Chondrocyte (in vitro differentiated cells): ENCODE measurements around the gene GALNT2. TPM values are rescaled to one million over a fixed set of nuclear protein-coding genes. Genes with fewer than 3 reads are reported as not detected.

Source experiments
- DNase-seq: peaks from one replicate; pipeline ENCODE4 v3.0.0; 2021; ENCODE audit warnings: mixed read lengths, low spot score
- H3K27ac Mint-ChIP-seq: one replicate; pipeline ENCODE4 v1.8.0; 2021; ENCODE audit warnings: mild to moderate bottlenecking, moderate library complexity, mixed read lengths; ENCODE audit not compliant: unreplicated experiment
- H3K27me3 Mint-ChIP-seq: 2 replicates; pipeline ENCODE4 v1.8.0; 2021; ENCODE audit warnings: low read depth, mixed read lengths
- H3K36me3 Mint-ChIP-seq: 2 replicates; pipeline ENCODE4 v1.8.0; 2021; ENCODE audit warnings: low read depth, mixed read lengths
- H3K4me1 Mint-ChIP-seq: 2 replicates; pipeline ENCODE4 v1.8.0; 2021; ENCODE audit warnings: low read depth, mild to moderate bottlenecking, mixed read lengths
- H3K4me3 Mint-ChIP-seq: one replicate; pipeline ENCODE4 v1.8.0; 2021; ENCODE audit warnings: mild to moderate bottlenecking, moderate library complexity, mixed read lengths; ENCODE audit not compliant: unreplicated experiment
- H3K9me3 Mint-ChIP-seq: 2 replicates; pipeline ENCODE4 v1.8.0; 2021; ENCODE audit warnings: low read depth, mixed read lengths
- CTCF ChIP-seq: fragments of 200-600 bp; sonication (generic); IDR thresholded peaks from 2 replicates; pipeline ENCODE4 v1.5.0; 2021; ENCODE audit warnings: antibody characterized with exemption, mild to moderate bottlenecking, moderate library complexity
- total RNA-seq: library from RNA; stranded (reverse); gene quantifications from 3 replicates; pipeline ENCODE4 v1.2.1, GENCODE V29; 2021

The GALNT2 gene
- total RNA-seq, 1 donor from 2014 or later = 223 TPM

DNA sequence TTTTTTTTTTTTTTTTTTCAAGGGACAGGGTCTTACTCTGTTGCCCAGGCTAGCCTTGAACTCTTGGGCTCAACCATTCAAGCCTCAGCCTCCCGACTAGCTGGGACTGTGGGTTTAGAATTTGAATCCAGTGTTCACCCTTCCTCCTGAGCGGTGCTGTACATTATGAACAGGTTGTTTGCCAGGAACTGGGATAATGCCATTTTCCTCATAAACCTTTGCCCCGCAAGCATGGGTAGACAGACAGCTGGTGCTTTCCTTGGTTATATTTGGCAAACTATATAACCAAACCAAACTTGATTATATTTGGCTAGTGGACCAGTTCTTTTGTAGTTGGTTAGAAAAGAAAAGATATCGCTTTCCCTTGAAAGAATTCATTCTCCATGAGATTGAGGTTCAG lies 54.9 kb downstream of the GALNT2 start:
- no peaks in the 10 kb centered on the region for H3K9me3 Mint-ChIP-seq
- no peak for TF ChIP-seq CTCF
- H3K27me3 Mint-ChIP-seq = no peaks in the 10 kb centered on the region
- peaks cover 79% of the 10 kb centered on the region for H3K4me1 Mint-ChIP-seq
- peak overlapping the region; percentile 87 for H3K27ac Mint-ChIP-seq
- DNase-seq = no peak
- H3K36me3 Mint-ChIP-seq = peaks cover 7% of the 10 kb centered on the region
- H3K4me3 Mint-ChIP-seq = no peak overlapping the region

DNA sequence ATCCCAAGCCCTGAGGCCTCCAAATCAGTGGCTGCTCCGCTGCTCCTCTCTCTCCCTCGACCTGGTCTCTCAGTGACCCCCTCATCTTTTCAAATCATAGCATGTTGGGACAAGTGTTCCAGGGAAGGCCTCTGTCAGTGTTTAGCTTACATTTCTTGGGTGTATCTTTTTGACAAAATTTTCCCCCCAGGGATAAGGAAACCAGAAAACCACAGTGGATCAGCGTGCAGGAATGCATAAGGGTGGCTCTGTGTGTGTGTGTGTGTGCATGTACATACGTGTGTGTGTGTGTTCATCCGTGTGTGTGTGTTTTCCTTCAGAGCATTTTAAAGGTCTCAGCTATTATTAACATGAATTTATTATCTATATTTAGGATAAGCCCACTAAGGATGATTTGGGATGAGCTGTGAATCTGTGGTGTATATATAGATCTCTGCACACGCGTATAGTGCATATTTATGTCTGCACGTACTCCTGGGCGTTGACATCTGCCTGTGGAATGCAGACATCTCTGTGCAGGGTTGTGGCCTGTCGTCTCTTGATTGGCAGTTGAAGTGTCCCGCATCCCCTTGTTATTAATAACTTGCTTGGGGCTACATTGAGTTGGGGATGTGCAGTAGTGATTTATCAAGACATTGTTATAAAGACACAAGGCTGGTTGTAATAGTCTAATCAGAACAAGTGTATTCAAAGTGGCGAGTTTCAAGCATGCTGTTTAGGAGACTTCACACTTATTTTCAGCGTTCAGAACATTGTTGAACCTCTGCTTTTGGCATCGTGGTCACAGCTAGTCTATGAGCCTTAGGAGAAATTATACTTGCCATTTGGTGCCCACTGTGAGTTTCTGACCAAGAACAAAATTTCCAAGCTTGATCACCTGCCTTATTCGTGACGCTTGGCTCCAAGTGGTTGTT lies 55.6 kb downstream of the GALNT2 start:
- no peaks in the 10 kb centered on the region for H3K27me3 Mint-ChIP-seq
- peaks cover 80% of the 10 kb centered on the region for H3K4me1 Mint-ChIP-seq
- TF ChIP-seq CTCF = no peak
- DNase-seq = no peak
- peak overlapping the region; percentile 87 for H3K27ac Mint-ChIP-seq
- no peak overlapping the region for H3K4me3 Mint-ChIP-seq
- no peaks in the 10 kb centered on the region for H3K9me3 Mint-ChIP-seq
- H3K36me3 Mint-ChIP-seq = peaks cover 7% of the 10 kb centered on the region

DNA sequence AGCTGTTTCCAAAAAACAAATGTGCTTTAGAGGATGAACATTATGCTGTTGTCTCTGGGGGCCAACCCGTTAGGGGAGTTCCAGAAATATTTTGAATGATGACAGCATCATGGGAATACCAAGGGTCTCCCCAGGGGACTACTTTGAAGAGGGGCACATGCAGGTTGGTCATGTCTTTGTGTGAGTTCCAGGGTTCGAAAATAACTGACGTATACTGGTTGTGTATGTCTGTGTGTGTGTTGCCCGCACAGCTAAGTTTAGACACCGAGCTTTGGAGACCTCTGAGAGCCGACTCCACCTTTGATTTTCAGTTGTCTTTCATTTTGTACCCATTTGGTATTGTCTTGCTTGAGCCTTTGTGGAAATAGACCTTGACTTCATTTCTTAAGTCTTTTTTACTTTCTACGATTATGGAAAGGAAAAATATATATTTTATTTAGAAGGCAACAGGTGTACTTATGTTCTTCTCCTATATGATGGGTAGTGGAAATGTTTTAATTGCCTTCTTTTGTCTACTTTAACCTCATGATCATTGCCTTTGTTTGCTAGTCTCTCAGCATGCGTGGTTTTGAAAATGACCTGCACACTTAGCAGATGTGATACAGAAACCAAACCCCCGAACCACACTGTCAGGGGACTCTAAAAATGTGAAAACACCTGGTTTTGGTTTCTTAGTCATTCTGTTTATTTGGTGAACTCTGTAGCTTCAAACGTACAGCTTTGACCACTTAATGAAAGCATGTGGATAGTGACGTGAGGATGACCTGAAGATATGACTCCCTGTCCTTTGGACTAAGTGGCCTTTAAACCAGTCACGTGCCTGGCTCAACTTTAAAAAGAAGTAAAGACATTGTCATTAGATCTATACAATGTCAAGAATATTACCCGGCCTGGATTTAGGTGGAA lies 56.5 kb downstream of the GALNT2 start:
- Mint-ChIP-seq H3K27me3 (no peaks in the 10 kb centered on the region), H3K4me1 (peaks cover 81% of the 10 kb centered on the region), H3K4me3 (no peak overlapping the region), H3K9me3 (no peaks in the 10 kb centered on the region), H3K27ac (peak overlapping the region; percentile 96), H3K36me3 (peaks cover 7% of the 10 kb centered on the region)
- TF ChIP-seq CTCF = no peak
- DNase-seq = no peak

- peak; percentile 16 for TF ChIP-seq CTCF
- Mint-ChIP-seq H3K36me3 (peaks cover 7% of the 10 kb centered on the region), H3K27me3 (no peaks in the 10 kb centered on the region), H3K27ac (peak overlapping the region; percentile 96), H3K4me1 (peaks cover 88% of the 10 kb centered on the region), H3K4me3 (no peak overlapping the region), H3K9me3 (no peaks in the 10 kb centered on the region)
- DNase-seq = no peak
These were observed 57.4 kb downstream of the GALNT2 start for GRCh38 chr1:230124186-230125128.
